ENCODE data around the gene THSD7B. TPM values are rescaled to one million over a fixed set of nuclear protein-coding genes. Genes with fewer than 3 reads are reported as not detected.

Gene THSD7B
- total and polyA plus RNA-seq, 9 of the 15 experiments (the other 6 are each of a cell fraction or from before 2014, with no cell fraction given), result not detected

DNA sequence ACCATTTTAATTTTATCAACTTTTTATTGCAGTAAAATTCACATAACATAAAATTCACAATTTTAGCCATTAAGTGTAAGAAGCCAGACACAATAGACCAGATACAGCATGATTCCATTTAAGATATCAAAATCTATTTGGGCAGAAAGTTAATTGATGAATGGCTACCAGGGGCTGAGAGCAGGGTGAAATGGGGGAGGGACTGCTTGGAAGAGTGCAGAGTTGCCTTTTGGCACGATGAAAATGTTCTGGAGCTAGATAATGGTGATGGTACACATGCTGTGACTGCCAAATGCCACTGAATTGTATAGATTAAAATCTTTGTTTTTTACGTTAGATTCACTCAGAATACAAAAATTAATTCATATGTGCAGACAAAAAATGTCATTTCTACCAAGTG lies 909.6 kb downstream of the THSD7B start:
- Histone ChIP-seq H3K9ac (ENCODE audit: insufficient read depth in 1 of 2, low read depth in 2 of 2, low read length in 2 of 2) (no peak overlapping the region), H3K9me3 (replicated peaks; ENCODE audit: control insufficient read depth, insufficient read depth, low read depth, low read length) (no peaks in the 10 kb centered on the region), H3K4me3 (no peak overlapping the region), H3K9me1 (ENCODE audit: control insufficient read depth, insufficient read depth, low read length) (no peaks in the 10 kb centered on the region), H3K4me2 (ENCODE audit: insufficient read depth, low read length) (no peak overlapping the region), H3K4me1 (replicated peaks in 1 of 2; ENCODE audit: control insufficient read depth in 2 of 2, insufficient read depth in 2 of 2, low read length in 2 of 2) (no peaks in the 10 kb centered on the region), H3K79me2 (ENCODE audit: control insufficient read depth, insufficient read depth, low read length) (no peaks in the 10 kb centered on the region), H3K27ac (ENCODE audit: extremely low read depth, low read depth, low read length) (no peak overlapping the region), H3K36me3 (ENCODE audit: control insufficient read depth, insufficient read depth, low read length) (no peaks in the 10 kb centered on the region), H4K20me1 (replicated peaks; ENCODE audit: control insufficient read depth, insufficient read depth, low read length) (no peaks in the 10 kb centered on the region), H3K27me3 (ENCODE audit: control insufficient read depth in 2 of 2, insufficient read depth in 2 of 2, low read length in 2 of 2) (no peaks in the 10 kb centered on the region), H2AFZ (ENCODE audit: low read depth, low read length) (no peak overlapping the region)
- CTCF ChIA-PET (ENCODE audit: low intra/inter-chr PET ratio), result no interaction called here
- intact Hi-C loops (cut with micrococcal nuclease) (no loop called here), in situ Hi-C loops (cut with MboI) (no loop called here)
- FAIRE-seq, result no peak
- TF ChIP-seq GABPB2 (CRISPR knock-in tag; conservative IDR thresholded peaks at IDR 0.05) (no peak), ZNF79 (CRISPR knock-in tag; IDR thresholded peaks at IDR 0.05; ENCODE audit: low read depth) (no peak)
- 3% methylated on average over 2 of the region's 2 CpGs for WGBS (ENCODE audit: insufficient coverage, low coverage, missing lambda C conversion rate)
- POLR2A ChIA-PET, result no interaction called here
- no TSS peak for BruUV-seq (replicated peaks)
- DNase-seq (ENCODE audit: extremely low read depth in 1 of 4, low spot score in 3 of 4), result no peak
- ATAC-seq, result no peak

DNA sequence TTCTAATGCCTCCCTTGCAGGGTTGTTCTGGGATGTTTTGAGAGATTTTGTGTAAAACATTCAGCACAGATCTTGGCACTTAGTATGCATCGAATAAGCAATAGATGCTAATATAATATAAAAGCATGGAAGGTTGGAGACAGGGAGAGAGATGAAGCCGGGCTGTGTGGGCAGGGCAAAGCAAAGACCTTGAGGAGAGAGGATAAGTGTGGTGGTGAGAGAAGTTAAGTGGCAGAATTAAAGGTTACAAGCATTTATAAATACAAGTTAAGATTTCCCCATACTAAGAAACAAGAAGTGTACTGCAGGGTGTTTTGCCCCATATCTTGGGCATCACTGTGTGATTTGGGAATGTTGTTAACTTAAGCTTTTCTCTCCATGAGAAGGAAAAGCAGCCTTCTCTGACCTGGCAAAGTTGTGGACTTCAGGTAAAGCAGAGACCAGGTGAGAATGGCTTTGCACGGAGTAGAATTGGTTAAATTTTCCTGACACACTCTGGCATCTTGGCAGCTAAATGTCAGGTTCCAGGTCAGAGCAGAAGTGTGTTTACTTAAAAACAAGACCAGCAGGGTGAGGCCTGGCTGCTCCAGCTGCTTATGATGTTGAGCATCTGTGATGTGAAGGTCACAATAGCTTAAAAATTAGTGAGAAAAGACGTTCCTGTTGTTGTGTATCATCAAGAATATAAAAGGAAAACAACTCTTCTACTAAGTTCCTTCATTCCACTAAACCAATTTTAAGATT lies 910.4 kb downstream of the THSD7B start:
- BruUV-seq (replicated peaks), result no TSS peak

More for the DNA sequence above, 910.4 kb downstream of the THSD7B start:
- DNase-seq (ENCODE audit: extremely low read depth in 1 of 4, low spot score in 3 of 4) (no peak), FAIRE-seq (no peak), ATAC-seq (no peak)
- CTCF ChIA-PET (ENCODE audit: low intra/inter-chr PET ratio), result no interaction called here
- Histone ChIP-seq H3K27ac (ENCODE audit: extremely low read depth, low read depth, low read length) (no peak overlapping the region), H3K9me1 (ENCODE audit: control insufficient read depth, insufficient read depth, low read length) (no peaks in the 10 kb centered on the region), H3K79me2 (ENCODE audit: control insufficient read depth, insufficient read depth, low read length) (no peaks in the 10 kb centered on the region), H3K36me3 (ENCODE audit: control insufficient read depth, insufficient read depth, low read length) (no peaks in the 10 kb centered on the region), H4K20me1 (replicated peaks; ENCODE audit: control insufficient read depth, insufficient read depth, low read length) (no peaks in the 10 kb centered on the region), H3K9me3 (replicated peaks; ENCODE audit: control insufficient read depth, insufficient read depth, low read depth, low read length) (no peaks in the 10 kb centered on the region), H3K27me3 (ENCODE audit: control insufficient read depth in 2 of 2, insufficient read depth in 2 of 2, low read length in 2 of 2) (no peaks in the 10 kb centered on the region), H3K4me3 (no peak overlapping the region), H3K9ac (ENCODE audit: insufficient read depth in 1 of 2, low read depth in 2 of 2, low read length in 2 of 2) (no peak overlapping the region), H3K4me1 (replicated peaks in 1 of 2; ENCODE audit: control insufficient read depth in 2 of 2, insufficient read depth in 2 of 2, low read length in 2 of 2) (no peaks in the 10 kb centered on the region), H3K4me2 (ENCODE audit: insufficient read depth, low read length) (no peak overlapping the region), H2AFZ (ENCODE audit: low read depth, low read length) (no peak overlapping the region)
- TF ChIP-seq TBP (optimal IDR thresholded peaks at IDR 0.05; ENCODE audit: low read depth, low read length) (no peak), KAT2B (IDR thresholded peaks at IDR 0.05; ENCODE audit: low read depth, low read length) (no peak), SMAD3 (CRISPR knock-in tag; conservative IDR thresholded peaks at IDR 0.05) (no peak)
- TF ChIP-seq, protein P1, sequence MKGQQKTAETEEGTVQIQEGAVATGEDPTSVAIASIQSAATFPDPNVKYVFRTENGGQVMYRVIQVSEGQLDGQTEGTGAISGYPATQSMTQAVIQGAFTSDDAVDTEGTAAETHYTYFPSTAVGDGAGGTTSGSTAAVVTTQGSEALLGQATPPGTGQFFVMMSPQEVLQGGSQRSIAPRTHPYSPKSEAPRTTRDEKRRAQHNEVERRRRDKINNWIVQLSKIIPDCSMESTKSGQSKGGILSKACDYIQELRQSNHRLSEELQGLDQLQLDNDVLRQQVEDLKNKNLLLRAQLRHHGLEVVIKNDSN (CRISPR knock-in tag; IDR thresholded peaks at IDR 0.05), result no peak
- WGBS (ENCODE audit: insufficient coverage, low coverage, missing lambda C conversion rate), result 0% methylated on average over 4 of the region's 4 CpGs
- POLR2A ChIA-PET, result no interaction called here
- in situ Hi-C loops (cut with MboI), result no loop called here
- intact Hi-C loops (cut with micrococcal nuclease), result no loop called here

Data from K562 (cell line).